ENCODE data around the gene ZFYVE16.

GRCh38 chr5:80399526-80400239 is 8.2 kb upstream of the ZFYVE16 start:
- TF ChIP-seq SNAI2 (CRISPR knock-in tag; IDR thresholded peaks at IDR 0.05) (no peak), CSDC2 (CRISPR knock-in tag; IDR thresholded peaks at IDR 0.05) (no peak), RARB (CRISPR knock-in tag; IDR thresholded peaks at IDR 0.05) (no peak), PATZ1 (CRISPR knock-in tag; IDR thresholded peaks at IDR 0.05; ENCODE audit: borderline replicate concordance) (no peak), TCF4 (CRISPR knock-in tag; IDR thresholded peaks at IDR 0.05; ENCODE audit: borderline replicate concordance) (no peak), ESRRG (CRISPR knock-in tag; IDR thresholded peaks at IDR 0.05) (no peak), BACH2 (CRISPR knock-in tag; IDR thresholded peaks at IDR 0.05; ENCODE audit: borderline replicate concordance) (no peak)
